ENCODE results near the gene PTPRR.

The PTPRR gene

GRCh38 chr12:70840656-70841350 lies 79.7 kb downstream of the PTPRR start:
- TF ChIP-seq ZNF274 (IDR thresholded peaks at IDR 0.05; ENCODE audit: low read depth, low read length), result no peak
- H3K4me3 ChIP-seq (ENCODE audit: low read length), result no peak overlapping the region

GRCh38 chr12:70839544-70839943 lies 81.0 kb downstream of the PTPRR start:
- no peak overlapping the region for H3K4me3 ChIP-seq (ENCODE audit: low read length)
- no peak for TF ChIP-seq ZNF274 (IDR thresholded peaks at IDR 0.05; ENCODE audit: low read depth, low read length)

- no peak for TF ChIP-seq ZNF274 (IDR thresholded peaks at IDR 0.05; ENCODE audit: low read depth, low read length)
- no peak overlapping the region for H3K4me3 ChIP-seq (ENCODE audit: low read length)
Observed at GRCh38 chr12:70838127-70838526, 82.4 kb downstream of the PTPRR start.

GRCh38 chr12:70837026-70837425 lies 83.5 kb downstream of the PTPRR start:
- TF ChIP-seq ZNF274 (IDR thresholded peaks at IDR 0.05; ENCODE audit: low read depth, low read length), result no peak

GRCh38 chr12:70835948-70836347 lies 84.6 kb downstream of the PTPRR start:
- no peak overlapping the region for H3K4me3 ChIP-seq (ENCODE audit: low read length)
- no peak for TF ChIP-seq ZNF274 (IDR thresholded peaks at IDR 0.05; ENCODE audit: low read depth, low read length)

More at GRCh38 chr12:70837026-70837425, 83.5 kb downstream of the PTPRR start:
- H3K4me3 ChIP-seq (ENCODE audit: low read length), result no peak overlapping the region

GRCh38 chr12:70831543-70831942 lies 89.0 kb downstream of the PTPRR start:
- no peak for TF ChIP-seq ZNF274 (IDR thresholded peaks at IDR 0.05; ENCODE audit: low read depth, low read length)
- no peak overlapping the region for H3K4me3 ChIP-seq (ENCODE audit: low read length)

- no peak for TF ChIP-seq ZNF274 (IDR thresholded peaks at IDR 0.05; ENCODE audit: low read depth, low read length)
Observed at GRCh38 chr12:70830221-70831061, 90.1 kb downstream of the PTPRR start.

GRCh38 chr12:70829070-70829469 lies 91.5 kb downstream of the PTPRR start:
- no peak overlapping the region for H3K4me3 ChIP-seq (ENCODE audit: low read length)
- no peak for TF ChIP-seq ZNF274 (IDR thresholded peaks at IDR 0.05; ENCODE audit: low read depth, low read length)

More at GRCh38 chr12:70830221-70831061, 90.1 kb downstream of the PTPRR start:
- no peak overlapping the region for H3K4me3 ChIP-seq (ENCODE audit: low read length)

- no peak overlapping the region for H3K4me3 ChIP-seq (ENCODE audit: low read length)
- TF ChIP-seq ZNF274 (IDR thresholded peaks at IDR 0.05; ENCODE audit: low read depth, low read length), result no peak
Observed at GRCh38 chr12:70828351-70828750, 92.2 kb downstream of the PTPRR start.

- no peak for TF ChIP-seq ZNF274 (IDR thresholded peaks at IDR 0.05; ENCODE audit: low read depth, low read length)
Observed at GRCh38 chr12:70826156-70826555, 94.4 kb downstream of the PTPRR start.

GRCh38 chr12:70824511-70824910 lies 96.0 kb downstream of the PTPRR start:
- no peak overlapping the region for H3K4me3 ChIP-seq (ENCODE audit: low read length)
- no peak for TF ChIP-seq ZNF274 (IDR thresholded peaks at IDR 0.05; ENCODE audit: low read depth, low read length)

More at GRCh38 chr12:70826156-70826555, 94.4 kb downstream of the PTPRR start:
- H3K4me3 ChIP-seq (ENCODE audit: low read length), result no peak overlapping the region

- H3K4me3 ChIP-seq (ENCODE audit: low read length), result no peak overlapping the region
- TF ChIP-seq ZNF274 (IDR thresholded peaks at IDR 0.05; ENCODE audit: low read depth, low read length), result no peak
Observed at GRCh38 chr12:70823182-70823976, 97.2 kb downstream of the PTPRR start.

GRCh38 chr12:70822412-70822811 lies 98.1 kb downstream of the PTPRR start:
- no peak for TF ChIP-seq ZNF274 (IDR thresholded peaks at IDR 0.05; ENCODE audit: low read depth, low read length)
- H3K4me3 ChIP-seq (ENCODE audit: low read length), result no peak overlapping the region

- no peak overlapping the region for H3K4me3 ChIP-seq (ENCODE audit: low read length)
- no peak for TF ChIP-seq ZNF274 (IDR thresholded peaks at IDR 0.05; ENCODE audit: low read depth, low read length)
Observed at GRCh38 chr12:70815971-70816391, 104.6 kb downstream of the PTPRR start.
